NCI-H69 (cell line): ENCODE results near the gene IRX1.

Experiments
- DNase-seq: peaks from one replicate; lab custom pipeline; 2025; lab: John Stamatoyannopoulos, UW

Gene IRX1

GRCh38 chr5:3595006-3595961, at the start of gene IRX1:
Gene IRX1 (plus strand): TSS chr5:3595832. CDS start chr5:3596106, 274 bp downstream.
- DNase-seq, result no peak

DNA sequence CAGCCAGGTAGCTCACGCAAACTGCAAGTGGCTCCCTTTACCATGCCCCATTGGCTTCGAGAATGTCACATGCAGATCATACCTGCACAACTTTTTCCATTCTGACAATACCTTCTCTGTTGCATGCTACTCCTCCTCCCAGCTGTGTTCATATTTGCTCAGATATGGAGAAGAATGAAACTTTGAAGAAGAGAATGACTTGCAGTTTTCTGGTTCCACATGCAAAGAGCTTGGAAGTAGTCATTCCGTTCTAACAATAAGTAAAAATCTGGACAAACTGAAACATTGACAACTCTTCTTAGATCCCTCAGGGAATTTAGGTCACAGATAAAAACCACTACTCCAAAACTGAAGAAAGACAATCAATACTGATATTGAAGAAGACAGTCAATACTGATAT, 49.6 kb upstream of the IRX1 start:
- DNase-seq, result no peak

DNA sequence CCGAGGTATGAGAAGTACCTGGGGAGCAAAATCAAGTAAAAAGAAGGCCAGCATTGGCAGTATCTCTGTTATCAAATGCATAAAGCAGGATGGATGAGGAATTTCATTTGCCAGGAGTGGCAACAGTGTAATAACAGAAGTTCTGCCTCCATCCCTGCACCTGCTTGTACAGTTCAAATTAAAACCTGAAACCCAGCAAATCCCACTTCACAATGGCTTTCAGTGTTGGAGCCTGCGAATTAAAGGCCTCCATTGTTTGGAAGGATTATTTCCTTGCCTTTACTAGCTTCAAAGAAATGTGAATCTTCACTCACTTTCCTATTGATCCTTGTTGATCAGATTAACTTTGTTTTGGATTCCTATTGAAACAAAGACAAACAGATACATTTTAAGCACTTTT, 31.5 kb upstream of the IRX1 start:
- no peak for DNase-seq

GRCh38 chr5:3564827-3565518, 30.7 kb upstream of the IRX1 start:
- DNase-seq, result no peak

- no peak for DNase-seq
These were observed 10.7 kb upstream of the IRX1 start for GRCh38 chr5:3584724-3585531.

GRCh38 chr5:3590161-3590966, 5.3 kb upstream of the IRX1 start:
- DNase-seq, result no peak

- no peak for DNase-seq
These were observed 4.4 kb upstream of the IRX1 start for GRCh38 chr5:3590967-3591900.

DNA sequence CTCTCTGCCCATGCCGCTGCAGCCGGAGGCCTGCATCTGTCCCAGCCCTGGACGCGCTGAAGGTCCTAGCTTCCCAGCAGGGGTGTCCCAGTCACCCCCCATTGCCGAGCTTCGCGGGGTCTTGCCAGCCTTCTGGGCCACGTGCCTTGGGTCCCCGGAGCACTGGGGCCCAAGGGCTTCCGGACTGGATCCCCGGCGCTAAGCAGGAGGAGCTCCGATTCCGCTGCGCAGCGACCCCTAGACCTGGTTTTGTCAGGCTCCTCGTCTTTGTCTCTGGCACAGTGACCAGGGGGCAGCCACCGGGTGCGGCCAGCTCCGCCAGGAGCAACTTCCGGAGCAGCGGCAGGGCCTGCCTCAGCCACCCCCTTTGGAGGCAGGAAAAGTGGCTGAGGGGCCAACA, 3.3 kb upstream of the IRX1 start:
- DNase-seq, result no peak

DNA sequence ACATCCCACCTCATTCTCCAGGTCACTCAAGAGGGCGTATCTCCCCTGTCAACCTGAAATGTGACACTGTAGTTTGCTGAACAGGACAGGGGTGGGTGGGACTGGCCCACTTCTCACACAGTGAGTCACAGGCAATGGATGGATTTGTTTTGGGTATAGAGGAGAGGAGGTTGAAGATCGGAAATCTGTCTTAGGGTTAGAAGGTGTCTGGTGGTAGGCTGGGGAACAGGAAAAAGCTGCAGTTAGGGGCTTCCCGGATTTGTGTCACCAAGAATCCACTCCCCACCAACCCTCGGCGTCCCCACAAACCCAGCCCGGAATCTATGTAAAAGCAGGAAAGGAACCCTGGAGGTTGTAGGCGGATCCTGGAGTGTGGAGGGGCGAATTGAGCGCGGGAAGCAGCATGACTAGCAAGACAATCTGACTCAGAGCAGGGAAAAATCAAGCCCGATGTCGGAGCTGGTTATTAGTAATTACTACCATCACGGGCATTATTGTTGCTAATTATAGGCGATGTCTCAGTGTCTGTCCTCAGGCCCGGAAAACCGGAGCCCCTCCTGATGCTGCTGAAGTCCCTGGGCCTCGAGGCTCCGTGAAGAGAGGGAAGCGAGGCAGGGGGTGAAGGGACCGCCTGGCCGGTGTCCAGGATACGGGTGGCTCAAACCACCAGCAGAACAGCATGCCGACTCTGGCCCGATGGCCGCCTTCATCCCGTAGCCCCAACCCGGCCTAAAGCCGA, 1.7 kb upstream of the IRX1 start:
- no peak for DNase-seq

DNA sequence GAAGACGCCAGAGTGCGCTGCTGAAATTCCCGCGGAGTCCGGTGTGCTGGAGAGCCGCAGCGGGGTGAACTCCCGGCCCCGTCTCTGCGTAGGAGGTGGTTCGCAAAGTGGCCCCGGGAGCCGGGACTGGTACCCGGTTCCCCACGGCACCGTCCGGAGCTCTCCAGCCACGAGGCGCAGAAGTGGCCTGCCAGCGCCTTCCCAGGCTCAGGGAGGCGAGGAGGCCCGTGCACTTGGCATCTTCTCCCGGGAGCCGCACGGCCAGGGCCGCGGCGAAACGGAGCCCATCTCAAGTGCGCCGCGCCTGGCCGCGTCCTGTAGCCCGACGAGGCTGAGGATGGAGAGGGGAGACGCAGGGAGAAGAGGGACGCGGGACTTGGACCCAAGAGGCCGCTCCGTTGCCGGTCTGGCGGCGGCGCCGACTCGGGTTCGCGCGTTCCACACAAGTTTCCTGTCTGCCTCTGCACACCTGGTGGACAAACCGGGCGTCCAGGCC, 1.1 kb upstream of the IRX1 start:
- DNase-seq, result no peak

DNA sequence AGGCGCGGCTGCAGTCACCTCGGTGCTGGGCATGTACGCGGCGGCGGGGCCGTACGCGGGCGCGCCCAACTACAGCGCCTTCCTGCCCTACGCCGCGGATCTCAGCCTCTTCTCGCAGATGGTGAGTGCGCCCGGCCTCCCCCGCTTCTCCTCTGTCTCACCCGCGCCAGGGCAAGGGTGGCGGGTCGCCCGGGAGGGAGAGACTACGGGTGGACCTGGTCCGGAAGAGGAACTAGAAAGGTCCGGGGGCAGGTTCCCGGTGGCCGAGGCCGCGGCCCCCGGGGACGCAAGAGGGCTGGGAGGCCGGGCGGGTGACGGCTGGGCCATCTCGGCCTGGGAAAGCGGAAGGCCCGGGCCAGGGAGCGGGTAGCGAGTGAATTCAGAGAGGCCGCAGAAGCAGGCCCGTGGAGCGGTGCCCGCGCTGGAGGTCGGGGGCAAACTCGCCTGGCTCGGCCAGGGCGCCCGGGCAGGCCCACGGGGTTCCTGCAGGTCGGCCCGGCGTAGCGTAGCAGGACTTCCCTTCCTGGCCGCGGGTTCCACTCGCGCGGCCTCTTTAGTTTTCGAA, 711 bp downstream of the IRX1 start:
- no peak for DNase-seq

- no peak for DNase-seq
These were observed 1.2 kb downstream of the IRX1 start for GRCh38 chr5:3596857-3597166.

GRCh38 chr5:3597167-3598007, 1.8 kb downstream of the IRX1 start:
- DNase-seq, result no peak

DNA sequence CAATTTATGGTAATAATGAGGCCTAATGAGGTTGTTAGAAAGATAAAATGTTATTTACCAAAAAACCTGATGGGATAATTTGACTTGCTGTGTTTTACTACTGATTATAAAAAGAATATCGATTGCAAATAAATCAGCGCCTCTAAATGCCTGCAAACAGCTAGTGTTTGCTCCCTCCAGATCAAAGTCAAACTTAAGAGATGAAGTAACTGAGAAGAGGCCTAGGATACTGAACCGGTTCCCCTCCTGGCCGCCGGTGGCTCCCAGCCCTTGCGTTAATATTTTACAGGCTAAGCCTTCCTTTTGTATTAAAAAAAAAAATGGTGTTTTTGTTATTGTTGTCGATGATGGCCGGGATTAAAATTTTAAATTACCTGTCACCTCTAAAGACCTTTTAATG, 2.6 kb downstream of the IRX1 start:
- no peak for DNase-seq

DNA sequence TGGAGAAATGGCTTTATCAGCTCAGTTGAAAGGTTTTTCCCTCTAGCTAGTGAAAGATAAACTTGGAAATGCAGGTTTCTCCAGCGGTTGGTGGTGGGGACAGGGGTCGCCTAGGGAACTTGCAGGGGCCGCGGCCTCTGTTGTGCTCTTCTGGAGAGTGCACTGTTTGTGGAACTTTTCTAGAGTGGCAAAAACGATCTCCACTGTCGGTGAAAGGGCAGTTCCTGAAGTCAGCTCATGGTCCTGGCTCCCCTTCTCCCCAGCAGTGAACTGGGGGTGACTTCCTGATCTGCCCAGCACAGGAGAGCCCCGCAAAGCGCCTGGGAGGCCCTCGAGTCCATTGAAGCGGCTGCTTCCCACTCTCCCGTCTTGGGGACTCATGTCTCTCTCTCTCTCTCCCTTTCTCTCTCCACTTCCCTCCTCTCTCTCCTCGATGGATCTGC, 3.2 kb downstream of the IRX1 start:
- no peak for DNase-seq

DNA sequence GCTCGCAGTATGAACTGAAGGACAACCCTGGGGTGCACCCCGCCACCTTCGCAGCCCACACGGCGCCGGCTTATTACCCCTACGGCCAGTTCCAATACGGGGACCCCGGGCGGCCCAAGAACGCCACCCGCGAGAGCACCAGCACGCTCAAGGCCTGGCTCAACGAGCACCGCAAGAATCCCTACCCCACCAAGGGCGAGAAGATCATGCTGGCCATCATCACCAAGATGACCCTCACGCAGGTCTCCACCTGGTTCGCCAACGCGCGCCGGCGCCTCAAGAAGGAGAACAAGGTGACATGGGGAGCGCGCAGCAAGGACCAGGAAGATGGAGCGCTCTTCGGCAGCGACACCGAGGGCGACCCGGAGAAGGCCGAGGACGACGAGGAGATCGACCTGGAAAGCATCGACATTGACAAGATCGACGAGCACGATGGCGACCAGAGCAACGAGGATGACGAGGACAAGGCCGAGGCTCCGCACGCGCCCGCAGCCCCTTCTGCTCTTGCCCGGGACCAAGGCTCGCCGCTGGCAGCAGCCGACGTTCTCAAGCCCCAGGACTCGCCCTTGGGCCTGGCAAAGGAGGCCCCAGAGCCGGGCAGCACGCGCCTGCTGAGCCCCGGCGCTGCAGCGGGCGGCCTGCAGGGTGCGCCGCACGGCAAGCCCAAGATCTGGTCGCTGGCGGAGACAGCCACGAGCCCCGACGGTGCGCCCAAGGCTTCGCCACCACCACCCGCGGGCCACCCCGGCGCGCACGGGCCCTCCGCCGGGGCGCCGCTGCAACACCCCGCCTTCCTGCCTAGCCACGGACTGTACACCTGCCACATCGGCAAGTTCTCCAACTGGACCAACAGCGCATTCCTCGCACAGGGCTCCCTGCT, 3.8 kb downstream of the IRX1 start:
- no peak for DNase-seq
